Prostate gland (tissue), 2 donors: ENCODE data around the gene RHAG.

ENCODE experiments used
- CTCF ChIP-seq, 4 experiments: fragments of 200-600 bp in 2 of 4; fragments of 450-650 bp in 2 of 4; sonication (generic) in 2 of 4; IDR thresholded peaks; 1 replicate in 3 of 4; 2 replicates in 1 of 4; pipeline ENCODE4 v1.5.1; 2016 to 2019; ENCODE audit warnings: antibody characterized with exemption in 4 of 4, mild to moderate bottlenecking in 2 of 4, moderate library complexity in 2 of 4
- POLR2A ChIP-seq: fragments of 450-650 bp; IDR thresholded peaks from one replicate; pipeline ENCODE4 v1.6.1; 2016; ENCODE audit warnings: antibody characterized with exemption, mild to moderate bottlenecking
- POLR2AphosphoS5 ChIP-seq: sonication (generic); formaldehyde crosslinking; IDR thresholded peaks from one replicate; pipeline ENCODE4 v1.6.1; 2017; ENCODE audit warnings: antibody characterized with exemption

GRCh38 chr6:49668083-49668511 is 31.5 kb upstream of the RHAG start:
- TF ChIP-seq CTCF (IDR thresholded peaks at IDR 0.05) (no peak), POLR2A (no peak), POLR2AphosphoS5 (peak; percentile 73)
